Endothelial cell of umbilical vein (primary cell): ENCODE measurements around the gene KCNS3. TPM values are rescaled to one million over a fixed set of nuclear protein-coding genes. Genes with fewer than 3 reads are reported as not detected.

ENCODE experiments used
- BruUV-seq: library from RNA; stranded (reverse); fragments of 400-500 nt; replicated peaks from 2 replicates; lab custom pipeline; 2021; lab: Mats Ljungman, UMichigan
- CTCF ChIA-PET: fragments of 300-600, 350-600 bp; sonication (Branson Sonifier 250); formaldehyde crosslinking; loops from one replicate; lab custom pipeline; 2021; ENCODE audit warnings: antibody characterized with exemption, inconsistent platforms; lab: Charles Lee
- POLR2A ChIA-PET: fragments of 300-600, 350-600 bp; sonication (Branson Sonifier 250); formaldehyde crosslinking; loops from one replicate; lab custom pipeline; 2021; ENCODE audit warnings: antibody characterized with exemption, inconsistent platforms; lab: Charles Lee
- DNase-seq: peaks from one replicate; pipeline ENCODE4 v3.0.0-alpha.2; 2011; ENCODE audit warnings: low read depth, low spot score
- FAIRE-seq: peaks from 2 replicates; lab custom pipeline; 2011; peaks lifted over from hg19 to GRCh38; lab: Jason Lieb, UNC
- H2AFZ ChIP-seq: 2 replicates; pipeline ENCODE4 v1.6.0; 2012; ENCODE audit warnings: low read depth, low read length, control low read depth, inconsistent platforms
- H3K27ac ChIP-seq: 2 replicates; pipeline ENCODE4 v1.5.1; 2011; ENCODE audit warnings: low read depth, mild to moderate bottlenecking, control low read depth, low read length, moderate library complexity; ENCODE audit not compliant: insufficient read depth
- H3K27me3 ChIP-seq, 2 experiments: 2 replicates each; pipeline versions ENCODE4 v1.6.0 to v1.6.1; 2011; ENCODE audit warnings: low read length in 2 of 2, mixed read lengths in 1 of 2; ENCODE audit not compliant: control insufficient read depth in 2 of 2, insufficient read depth in 2 of 2
- H3K36me3 ChIP-seq, 2 experiments: 2 replicates in 1 of 2; 3 replicates in 1 of 2; pipeline ENCODE4 v1.5.1; 2011; ENCODE audit warnings: low read length in 2 of 2, mild to moderate bottlenecking in 1 of 2, moderate library complexity in 1 of 2; ENCODE audit not compliant: control insufficient read depth in 2 of 2, insufficient read depth in 2 of 2; ENCODE audit errors: extremely low read depth in 1 of 2
- H3K4me1 ChIP-seq: 3 replicates; pipeline ENCODE4 v1.5.1; 2011; ENCODE audit warnings: mild to moderate bottlenecking, low read length; ENCODE audit not compliant: control insufficient read depth, insufficient read depth; ENCODE audit errors: extremely low read depth
- H3K4me2 ChIP-seq: 2 replicates; pipeline ENCODE4 v1.6.1; 2011; ENCODE audit warnings: low read length, control low read depth, mixed read lengths; ENCODE audit not compliant: insufficient read depth
- H3K4me3 ChIP-seq, 3 experiments: fragments of 200-600 bp in 1 of 3; sonication (generic), shearing (Covaris generic) in 1 of 3; replicated peaks in 1 of 3; 2 replicates each; pipeline ENCODE4 v1.5.1; 2011 to 2016; ENCODE audit warnings: control low read depth in 3 of 3, low read length in 3 of 3, mild to moderate bottlenecking in 2 of 3, inconsistent platforms in 1 of 3, low read depth in 1 of 3, moderate library complexity in 1 of 3; ENCODE audit not compliant: insufficient read depth in 1 of 3
- H3K79me2 ChIP-seq: 2 replicates; pipeline ENCODE4 v1.6.0; 2012; ENCODE audit warnings: low read length, inconsistent platforms; ENCODE audit not compliant: control insufficient read depth, insufficient read depth
- H3K9ac ChIP-seq: replicated peaks from 2 replicates; pipeline ENCODE3; 2011; ENCODE audit warnings: low read length, control low read depth; ENCODE audit not compliant: insufficient read depth; ENCODE audit errors: extremely low read depth
- H3K9me1 ChIP-seq: replicated peaks from 3 replicates; pipeline ENCODE4 v1.6.0; 2011; ENCODE audit warnings: mild to moderate bottlenecking, low read length; ENCODE audit not compliant: control insufficient read depth, insufficient read depth; ENCODE audit errors: extremely low read depth
- H3K9me3 ChIP-seq: replicated peaks from 2 replicates; pipeline ENCODE4 v1.5.1; 2012; ENCODE audit warnings: low read length, inconsistent platforms; ENCODE audit not compliant: control insufficient read depth, insufficient read depth
- H4K20me1 ChIP-seq: replicated peaks from 2 replicates; pipeline ENCODE3; 2011; ENCODE audit warnings: mild to moderate bottlenecking, low read length; ENCODE audit not compliant: control insufficient read depth, insufficient read depth; ENCODE audit errors: extremely low read depth
- EZH2 ChIP-seq: IDR thresholded peaks from 2 replicates; pipeline ENCODE4 v1.6.1; 2012; ENCODE audit warnings: borderline replicate concordance, low read depth, mild to moderate bottlenecking, moderate library complexity, low read length, inconsistent platforms; ENCODE audit not compliant: severe bottlenecking
- FOS ChIP-seq: IDR thresholded peaks from 2 replicates; pipeline ENCODE4 v1.6.1; 2011; ENCODE audit warnings: mild to moderate bottlenecking, low read length, moderate library complexity, borderline replicate concordance; ENCODE audit not compliant: insufficient read depth
- GATA2 ChIP-seq: IDR thresholded peaks from 2 replicates; pipeline ENCODE4 v1.7.0; 2011; ENCODE audit warnings: low read depth, mild to moderate bottlenecking, moderate library complexity, mixed read lengths, low read length; ENCODE audit not compliant: insufficient read length, insufficient read depth
- JUN ChIP-seq: IDR thresholded peaks from 2 replicates; pipeline ENCODE4 v1.6.1; 2011; ENCODE audit warnings: borderline replicate concordance, low read depth; ENCODE audit not compliant: insufficient read length, insufficient read depth
- MYC ChIP-seq: IDR thresholded peaks from one replicate; pipeline ENCODE4 v1.6.1; 2011; ENCODE audit warnings: mild to moderate bottlenecking, low read depth, low read length
- POLR2A ChIP-seq: IDR thresholded peaks from 2 replicates; pipeline ENCODE4 v1.6.1; 2012; ENCODE audit warnings: low read depth, mild to moderate bottlenecking, control low read depth, low read length
- POLR2AphosphoS5 ChIP-seq: IDR thresholded peaks from 2 replicates; pipeline ENCODE4 v1.6.1; 2012; ENCODE audit warnings: low read depth, mild to moderate bottlenecking, control low read depth, low read length, moderate library complexity; ENCODE audit not compliant: insufficient read depth
- dilution Hi-C: fragments of 300-500 bp; cut with MboI; formaldehyde crosslinking; loops from one replicate; pipeline ENCODE4 v1.15.0; 2019; ENCODE audit warnings: low sequenced_read_pairs; ENCODE audit not compliant: extremely low pct_ligation_motif_present
- intact Hi-C: fragments of 100-400 bp; cut with micrococcal nuclease; formaldehyde crosslinking; loops from one replicate; pipeline ENCODE4 v1.10.0; 2022
- polyA plus RNA-seq, 4 experiments: library from polyadenylated mRNA; depleted of rRNA in 3 of 4; stranded (reverse) in 3 of 4; unstranded in 1 of 4; fragments of >200 nt; gene quantifications; 2 replicates each; pipeline versions ENCODE4 v1.2.1 to v1.2.3, GENCODE V29; 2011 to 2012; ENCODE audit warnings: missing spikeins in 1 of 4
- total RNA-seq: library from RNA; stranded (reverse); gene quantifications from 2 replicates; pipeline ENCODE4 v1.2.3, GENCODE V29; 2021
- TF ChIP-seq, protein P1 (sequence below): IDR thresholded peaks from 2 replicates; pipeline ENCODE4 v1.6.1; 2011; ENCODE audit not compliant: insufficient read depth, insufficient read length
- TF ChIP-seq, protein P2 (sequence below), 2 donors: IDR thresholded peaks; 1 replicate in 1 of 2; 2 replicates in 1 of 2; pipeline ENCODE4 v1.5.1; 2011; ENCODE audit warnings: low read length in 2 of 2, mild to moderate bottlenecking in 2 of 2, moderate library complexity in 2 of 2, control low read depth in 1 of 2, inconsistent platforms in 1 of 2, low read depth in 1 of 2; ENCODE audit not compliant: insufficient read depth in 1 of 2; ENCODE audit errors: extremely low read depth in 1 of 2

Gene KCNS3
- total and polyA plus RNA-seq, 2 donors (not counting 3 experiments of a cell fraction or from before 2014, with no cell fraction given): 0.75 to 2.4 TPM

DNA sequence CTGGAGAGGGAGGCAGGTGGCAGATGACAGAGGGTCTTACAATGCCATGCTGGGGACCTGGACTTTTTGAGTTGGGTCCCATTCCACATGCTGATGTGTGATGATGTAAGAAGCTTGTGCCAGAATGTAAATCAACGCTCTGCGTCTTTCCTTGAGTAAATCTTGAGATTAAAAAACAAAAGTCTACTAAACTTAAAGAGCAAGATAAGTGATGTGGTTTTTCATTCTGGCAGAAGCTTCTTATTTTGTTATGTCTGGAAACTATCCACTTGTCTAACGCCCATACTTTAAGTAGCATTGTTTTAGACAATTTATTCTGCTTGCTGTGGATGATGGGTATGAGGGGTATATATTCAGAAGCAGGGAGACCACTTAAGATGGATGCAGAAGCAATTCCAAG, 94.5 kb downstream of the KCNS3 start:
- Histone ChIP-seq H3K79me2 (no peaks in the 10 kb centered on the region), H3K4me1 (no peaks in the 10 kb centered on the region), H3K27ac (no peak overlapping the region), H2AFZ (no peak overlapping the region), H3K4me2 (no peak overlapping the region), H4K20me1 (no peaks in the 10 kb centered on the region), H3K9me1 (no peaks in the 10 kb centered on the region), H3K9ac (no peak overlapping the region), H3K36me3 (no peaks in the 10 kb centered on the region), H3K27me3 (no peaks in the 10 kb centered on the region), H3K4me3 (no peak overlapping the region), H3K9me3 (no peaks in the 10 kb centered on the region)
- ChIA-PET CTCF (no interaction called here), POLR2A (no interaction called here)
- intact Hi-C loops: no loop called here
- DNase-seq: no peak
- dilution Hi-C loops: no loop called here
- no peak for FAIRE-seq
- BruUV-seq: no TSS peak
- TF ChIP-seq POLR2AphosphoS5: no peak
- TF ChIP-seq, protein P1, sequence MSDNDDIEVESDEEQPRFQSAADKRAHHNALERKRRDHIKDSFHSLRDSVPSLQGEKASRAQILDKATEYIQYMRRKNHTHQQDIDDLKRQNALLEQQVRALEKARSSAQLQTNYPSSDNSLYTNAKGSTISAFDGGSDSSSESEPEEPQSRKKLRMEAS: no peak
- TF ChIP-seq MYC: no peak
- no peak for TF ChIP-seq FOS
- TF ChIP-seq POLR2A: no peak
- TF ChIP-seq JUN: no peak

DNA sequence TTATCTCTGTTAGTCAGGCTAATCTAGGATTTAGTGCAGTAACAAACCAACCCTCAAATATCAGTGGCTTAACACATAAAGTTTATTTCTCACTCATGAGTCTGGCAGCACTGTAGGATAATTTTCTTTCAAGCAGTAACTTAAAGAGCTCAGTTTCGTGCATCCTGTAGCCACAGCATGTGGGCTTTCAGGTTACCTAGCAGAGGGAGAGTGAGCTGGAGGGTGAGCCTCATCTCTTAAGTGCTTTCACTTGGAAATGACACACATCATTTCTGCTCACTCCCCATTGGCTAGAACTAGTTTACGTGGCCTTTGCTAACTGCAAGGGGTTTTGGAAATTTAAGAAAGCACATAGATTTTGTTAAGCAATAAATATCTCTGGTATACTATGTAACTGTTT, 96.9 kb downstream of the KCNS3 start:
- no TSS peak for BruUV-seq
- intact Hi-C loops (no loop called here), dilution Hi-C loops (no loop called here)
- H3K27me3 ChIP-seq: no peaks in the 10 kb centered on the region
- no peak overlapping the region for H3K9ac ChIP-seq
- no peak overlapping the region for H3K27ac ChIP-seq
- no peaks in the 10 kb centered on the region for H3K9me3 ChIP-seq
- ChIA-PET POLR2A (no interaction called here), CTCF (no interaction called here)
- H4K20me1 ChIP-seq: no peaks in the 10 kb centered on the region
- no peaks in the 10 kb centered on the region for H3K79me2 ChIP-seq
- DNase-seq (no peak), FAIRE-seq (no peak)
- TF ChIP-seq EZH2 (no peak), FOS (no peak), GATA2 (no peak), POLR2AphosphoS5 (no peak), MYC (no peak), JUN (no peak), POLR2A (no peak)
- TF ChIP-seq, protein P1: no peak
- TF ChIP-seq, protein P2, sequence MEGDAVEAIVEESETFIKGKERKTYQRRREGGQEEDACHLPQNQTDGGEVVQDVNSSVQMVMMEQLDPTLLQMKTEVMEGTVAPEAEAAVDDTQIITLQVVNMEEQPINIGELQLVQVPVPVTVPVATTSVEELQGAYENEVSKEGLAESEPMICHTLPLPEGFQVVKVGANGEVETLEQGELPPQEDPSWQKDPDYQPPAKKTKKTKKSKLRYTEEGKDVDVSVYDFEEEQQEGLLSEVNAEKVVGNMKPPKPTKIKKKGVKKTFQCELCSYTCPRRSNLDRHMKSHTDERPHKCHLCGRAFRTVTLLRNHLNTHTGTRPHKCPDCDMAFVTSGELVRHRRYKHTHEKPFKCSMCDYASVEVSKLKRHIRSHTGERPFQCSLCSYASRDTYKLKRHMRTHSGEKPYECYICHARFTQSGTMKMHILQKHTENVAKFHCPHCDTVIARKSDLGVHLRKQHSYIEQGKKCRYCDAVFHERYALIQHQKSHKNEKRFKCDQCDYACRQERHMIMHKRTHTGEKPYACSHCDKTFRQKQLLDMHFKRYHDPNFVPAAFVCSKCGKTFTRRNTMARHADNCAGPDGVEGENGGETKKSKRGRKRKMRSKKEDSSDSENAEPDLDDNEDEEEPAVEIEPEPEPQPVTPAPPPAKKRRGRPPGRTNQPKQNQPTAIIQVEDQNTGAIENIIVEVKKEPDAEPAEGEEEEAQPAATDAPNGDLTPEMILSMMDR (IDR thresholded peaks at IDR 0.05; ENCODE audit: extremely low read depth in 1 of 2, insufficient read depth in 1 of 2, low read depth in 1 of 2, low read length in 2 of 2): no peak
- no peaks in the 10 kb centered on the region for H3K4me1 ChIP-seq
- H3K9me1 ChIP-seq: no peaks in the 10 kb centered on the region
- no peak overlapping the region for H3K4me2 ChIP-seq
- no peaks in the 10 kb centered on the region for H3K36me3 ChIP-seq
- no peak overlapping the region for H2AFZ ChIP-seq
- no peak overlapping the region for H3K4me3 ChIP-seq
